Measurements from ENCODE around the gene LYPD6. TPM values are rescaled to one million over a fixed set of nuclear protein-coding genes. Genes with fewer than 3 reads are reported as not detected.

The LYPD6 gene
- total RNA-seq, 1 donor from 2014 or later, result not detected

DNA sequence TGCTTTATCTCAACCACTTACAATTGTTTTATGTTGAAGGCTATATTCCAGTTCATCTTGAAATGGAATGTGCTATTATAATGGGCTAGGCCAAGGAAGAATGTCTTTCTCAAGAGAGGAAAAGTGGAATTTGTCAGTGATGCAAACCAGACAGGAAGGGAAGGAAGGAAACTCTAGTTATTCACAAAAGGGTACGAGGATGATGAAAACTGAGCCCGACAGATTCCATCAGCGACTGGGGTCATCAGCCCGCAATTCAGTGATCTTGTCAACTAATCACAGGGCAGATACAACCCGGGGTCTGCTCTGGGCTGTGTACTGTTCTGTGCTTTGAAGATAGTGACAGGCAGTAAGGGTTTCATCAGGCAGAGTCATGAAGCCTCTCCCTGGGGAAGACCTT is 23.4 kb upstream of the LYPD6 start:
- TF ChIP-seq, protein P1, sequence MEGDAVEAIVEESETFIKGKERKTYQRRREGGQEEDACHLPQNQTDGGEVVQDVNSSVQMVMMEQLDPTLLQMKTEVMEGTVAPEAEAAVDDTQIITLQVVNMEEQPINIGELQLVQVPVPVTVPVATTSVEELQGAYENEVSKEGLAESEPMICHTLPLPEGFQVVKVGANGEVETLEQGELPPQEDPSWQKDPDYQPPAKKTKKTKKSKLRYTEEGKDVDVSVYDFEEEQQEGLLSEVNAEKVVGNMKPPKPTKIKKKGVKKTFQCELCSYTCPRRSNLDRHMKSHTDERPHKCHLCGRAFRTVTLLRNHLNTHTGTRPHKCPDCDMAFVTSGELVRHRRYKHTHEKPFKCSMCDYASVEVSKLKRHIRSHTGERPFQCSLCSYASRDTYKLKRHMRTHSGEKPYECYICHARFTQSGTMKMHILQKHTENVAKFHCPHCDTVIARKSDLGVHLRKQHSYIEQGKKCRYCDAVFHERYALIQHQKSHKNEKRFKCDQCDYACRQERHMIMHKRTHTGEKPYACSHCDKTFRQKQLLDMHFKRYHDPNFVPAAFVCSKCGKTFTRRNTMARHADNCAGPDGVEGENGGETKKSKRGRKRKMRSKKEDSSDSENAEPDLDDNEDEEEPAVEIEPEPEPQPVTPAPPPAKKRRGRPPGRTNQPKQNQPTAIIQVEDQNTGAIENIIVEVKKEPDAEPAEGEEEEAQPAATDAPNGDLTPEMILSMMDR (IDR thresholded peaks at IDR 0.05), result no peak
- Mint-ChIP-seq H3K27me3 (peaks cover 20% of the 10 kb centered on the region), H3K36me3 (ENCODE audit: low read depth) (no peaks in the 10 kb centered on the region), H3K27ac (no peak overlapping the region), H3K4me3 (no peak overlapping the region), H3K4me1 (no peaks in the 10 kb centered on the region), H3K9me3 (no peaks in the 10 kb centered on the region)
- no peak for DNase-seq
- ATAC-seq (ENCODE audit: low read depth), result no peak
- ChIA-PET POLR2A (no interaction called here), CTCF (no interaction called here)
- intact Hi-C loops (cut with micrococcal nuclease), result no loop called here

DNA sequence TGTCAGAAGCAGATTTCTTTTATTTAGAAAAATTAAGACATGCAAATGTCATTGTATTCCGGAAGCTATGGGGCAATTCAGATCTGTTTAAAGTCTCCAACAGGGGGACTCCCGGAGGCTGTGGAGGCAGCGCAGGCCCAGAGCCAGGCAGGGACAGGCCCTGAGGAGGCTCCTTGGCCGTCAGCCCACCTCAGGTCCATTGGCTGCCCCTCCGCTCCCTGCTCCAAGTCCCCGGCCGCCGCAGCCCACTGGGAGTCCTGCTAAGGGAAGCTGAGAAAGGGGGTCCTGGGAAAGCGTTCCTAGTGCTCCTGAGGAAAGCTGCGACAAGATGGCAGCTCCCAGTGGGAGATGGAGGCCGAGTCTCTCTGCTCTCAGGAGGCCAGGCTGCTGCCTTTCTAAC is 20.0 kb upstream of the LYPD6 start:
- peaks cover 16% of the 10 kb centered on the region for H3K27me3 Mint-ChIP-seq
- no peak for ATAC-seq (ENCODE audit: low read depth)
- H3K36me3 Mint-ChIP-seq (ENCODE audit: low read depth), result no peaks in the 10 kb centered on the region
- no peak overlapping the region for H3K27ac Mint-ChIP-seq
- DNase-seq, result no peak
- H3K4me1 Mint-ChIP-seq, result peaks cover 4% of the 10 kb centered on the region
- H3K4me3 Mint-ChIP-seq, result no peak overlapping the region
- no peaks in the 10 kb centered on the region for H3K9me3 Mint-ChIP-seq
- CTCF ChIA-PET, result interaction anchor here (4.4 kb wide), 1 partner anchor 292 kb away, joined by 40 read pairs; no protein-coding TSS in a partner anchor
- POLR2A ChIA-PET, result no interaction called here
- intact Hi-C loops (cut with micrococcal nuclease), result no loop called here
- TF ChIP-seq, protein P1 (IDR thresholded peaks at IDR 0.05), result no peak

DNA sequence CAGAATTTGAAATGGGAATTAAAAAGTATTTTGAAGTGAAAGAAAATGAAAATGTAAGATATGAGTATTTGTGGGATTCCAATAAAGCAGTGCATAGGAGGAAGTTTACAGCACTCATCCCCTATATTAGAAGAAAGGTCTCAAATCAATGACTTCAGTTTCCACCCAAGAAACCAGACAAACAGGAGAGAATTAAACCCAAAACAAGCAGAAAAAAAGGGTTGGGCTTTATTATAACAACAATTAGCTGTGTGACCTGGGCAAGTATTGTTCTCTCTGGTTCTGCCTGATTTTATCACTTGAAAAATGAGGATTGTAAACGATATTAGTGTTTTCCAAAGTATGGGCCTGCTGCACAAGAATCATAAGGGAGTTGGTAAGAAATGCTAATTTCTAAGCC is 18.3 kb upstream of the LYPD6 start:
- no peaks in the 10 kb centered on the region for H3K9me3 Mint-ChIP-seq
- ATAC-seq (ENCODE audit: low read depth) (no peak), DNase-seq (no peak)
- CTCF ChIA-PET, result interaction anchor here (4.4 kb wide), 1 partner anchor 294 kb away, joined by 40 read pairs; no protein-coding TSS in a partner anchor
- peaks cover 4% of the 10 kb centered on the region for H3K4me1 Mint-ChIP-seq
- H3K36me3 Mint-ChIP-seq (ENCODE audit: low read depth), result no peaks in the 10 kb centered on the region
- TF ChIP-seq, protein P1 (IDR thresholded peaks at IDR 0.05), result no peak
- POLR2A ChIA-PET, result no interaction called here
- intact Hi-C loops (cut with micrococcal nuclease), result no loop called here
- H3K27ac Mint-ChIP-seq, result no peak overlapping the region
- peaks cover 15% of the 10 kb centered on the region for H3K27me3 Mint-ChIP-seq
- no peak overlapping the region for H3K4me3 Mint-ChIP-seq

DNA sequence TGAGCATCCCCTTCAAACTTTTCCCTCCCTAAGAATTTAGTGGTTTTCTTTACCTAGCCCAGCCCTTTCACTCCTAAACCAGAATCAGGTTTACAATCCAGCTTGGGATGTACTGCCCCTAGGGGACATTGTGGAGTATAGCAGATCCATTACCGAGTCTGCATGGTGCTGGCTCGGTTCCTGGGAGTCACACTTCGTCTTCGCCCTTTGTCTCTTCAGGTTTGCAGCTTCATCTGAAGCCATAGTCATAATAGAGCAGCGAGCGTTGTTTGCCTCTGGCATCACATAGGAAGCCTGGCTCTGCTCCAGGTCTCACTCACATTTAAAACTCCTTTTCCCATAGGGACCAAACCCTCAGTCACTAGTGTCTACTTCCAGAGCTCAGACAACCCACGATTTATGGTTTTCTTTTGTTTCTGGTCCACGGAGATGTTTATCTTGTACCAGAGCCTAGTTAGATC is 16.8 kb upstream of the LYPD6 start:
- Mint-ChIP-seq H3K9me3 (no peaks in the 10 kb centered on the region), H3K36me3 (ENCODE audit: low read depth) (no peaks in the 10 kb centered on the region), H3K4me1 (peaks cover 4% of the 10 kb centered on the region), H3K27ac (no peak overlapping the region), H3K27me3 (peaks cover 13% of the 10 kb centered on the region), H3K4me3 (no peak overlapping the region)
- CTCF ChIA-PET, result interaction anchor here (1.0 to 4.4 kb wide), 2 partner anchors 280 to 295 kb away, joined by 4 to 40 read pairs; no protein-coding TSS in a partner anchor
- POLR2A ChIA-PET, result no interaction called here
- DNase-seq, result no peak
- peak; percentile 78 for ATAC-seq (ENCODE audit: low read depth)
- intact Hi-C loops (cut with micrococcal nuclease), result loop anchor here (1.0 kb wide), 2 partner anchors 292 to 296 kb away; no protein-coding TSS in a partner anchor
- TF ChIP-seq, protein P1 (IDR thresholded peaks at IDR 0.05), result no peak

DNA sequence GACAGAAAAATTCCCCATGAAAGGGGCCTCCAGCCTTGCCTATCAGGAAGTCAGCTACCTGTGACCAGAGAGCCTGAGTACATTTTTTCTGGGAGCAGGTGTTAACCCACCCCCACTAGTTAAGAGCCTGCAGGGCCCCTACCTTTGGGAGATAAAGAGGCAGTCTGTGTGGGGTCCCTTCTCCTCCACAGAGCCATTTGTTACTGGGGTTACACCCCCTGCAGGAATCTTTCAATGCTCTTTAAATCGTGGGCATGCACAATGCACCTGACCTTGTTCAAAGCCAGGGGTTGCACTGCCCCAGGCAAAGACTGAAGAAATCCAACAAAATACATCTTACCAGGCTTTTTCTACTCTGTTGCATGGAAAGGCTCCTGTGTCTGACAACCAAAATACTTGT is 15.7 kb upstream of the LYPD6 start:
- CTCF ChIA-PET, result no interaction called here
- H3K27ac Mint-ChIP-seq, result no peak overlapping the region

More for the DNA sequence above, 15.7 kb upstream of the LYPD6 start:
- ATAC-seq (ENCODE audit: low read depth), result no peak
- intact Hi-C loops (cut with micrococcal nuclease), result no loop called here
- Mint-ChIP-seq H3K4me3 (no peak overlapping the region), H3K9me3 (no peaks in the 10 kb centered on the region), H3K27me3 (peaks cover 13% of the 10 kb centered on the region), H3K4me1 (peaks cover 4% of the 10 kb centered on the region), H3K36me3 (ENCODE audit: low read depth) (no peaks in the 10 kb centered on the region)
- DNase-seq, result no peak
- TF ChIP-seq, protein P1 (IDR thresholded peaks at IDR 0.05), result no peak
- POLR2A ChIA-PET, result no interaction called here

All from activated B cell treated with CpG ODN at 0.5 μM for 24 hours (primary cell).